ENCODE results near the gene RAD51AP1.

- TF ChIP-seq CTCF (conservative IDR thresholded peaks at IDR 0.05; ENCODE audit: low read length) (no peak), EZH2phosphoT487 (IDR thresholded peaks at IDR 0.05; ENCODE audit: borderline replicate concordance, low read depth, low read length) (no peak)
These were observed 2.8 kb upstream of the RAD51AP1 start for GRCh38 chr12:4535871-4536270.
